Measurements from ENCODE around the gene TMC5. TPM values are rescaled to one million over a fixed set of nuclear protein-coding genes. Genes with fewer than 3 reads are reported as not detected.
A peak's percentile ranks its signal among the peaks of the same experiment; 100 is the strongest.

TMC5 gene
- polyA plus RNA-seq, 3 donors = not detected

GRCh38 chr16:19415461-19415860 is 2.2 kb upstream of the TMC5 start:
- Histone ChIP-seq H3K9ac (ENCODE audit: insufficient read depth, low read length, poor library complexity, severe bottlenecking) (no peak overlapping the region), H3K4me2 (replicated peaks; ENCODE audit: extremely low read depth, low read length, poor library complexity, severe bottlenecking) (no peak overlapping the region), H3K79me2 (ENCODE audit: insufficient read depth, low read length) (no peaks in the 10 kb centered on the region), H4K20me1 (ENCODE audit: insufficient read depth, low read length) (no peaks in the 10 kb centered on the region), H3K4me1 (ENCODE audit: control insufficient read depth in 1 of 2, insufficient read depth in 2 of 2, low read length in 2 of 2) (no peaks in the 10 kb centered on the region), H3K27ac (ENCODE audit: low read depth in 1 of 2, low read length in 2 of 2) (no peak overlapping the region), H3K4me3 (replicated peaks in 1 of 3; ENCODE audit: low read depth in 2 of 3, low read length in 3 of 3) (no peak overlapping the region), H3K27me3 (ENCODE audit: control insufficient read depth in 2 of 2, insufficient read depth in 2 of 2, low read length in 2 of 2) (peaks cover 13 to 32% of the 10 kb centered on the region in 2 donors), H2AFZ (ENCODE audit: insufficient read depth, low read depth, low read length, poor library complexity, severe bottlenecking) (no peak overlapping the region), H3K9me3 (replicated peaks in 1 of 2; ENCODE audit: control insufficient read depth in 1 of 2, insufficient read depth in 1 of 2, low read length in 2 of 2) (peaks cover 0 to 11% of the 10 kb centered on the region in 2 donors), H3K36me3 (replicated peaks in 1 of 2; ENCODE audit: control insufficient read depth in 1 of 2, insufficient read depth in 2 of 2, low read length in 2 of 2) (no peaks in the 10 kb centered on the region)
- H3K27ac Mint-ChIP-seq = peak overlapping the region in 1 of 7 donors; percentile 4
- no peaks in the 10 kb centered on the region for H3K36me3 Mint-ChIP-seq
- peaks cover 4% of the 10 kb centered on the region for H3K4me1 Mint-ChIP-seq
- H3K9me3 Mint-ChIP-seq = peaks cover 0 to 10% (median under 1%) of the 10 kb centered on the region in 7 donors
- H3K4me3 Mint-ChIP-seq = no peak overlapping the region
- 80% methylated on average over 4 of the region's 5 CpGs for WGBS (ENCODE audit: insufficient coverage)
- no peak for TF ChIP-seq CTCF (IDR thresholded peaks at IDR 0.05)
- peaks cover 26 to 41% (median 30%) of the 10 kb centered on the region in 3 donors for H3K27me3 Mint-ChIP-seq (ENCODE audit: low read depth in 3 of 3)
- DNase-seq = no peak
- intact Hi-C loops (cut with micrococcal nuclease) = no loop called here

GRCh38 chr16:19415918-19416317 is 1.8 kb upstream of the TMC5 start:
- no peak overlapping the region for H3K9ac ChIP-seq (ENCODE audit: insufficient read depth, low read length, poor library complexity, severe bottlenecking)
- Mint-ChIP-seq H3K9me3 (peaks cover 0 to 9% (median 2%) of the 10 kb centered on the region in 7 donors), H3K4me3 (no peak overlapping the region), H3K36me3 (no peaks in the 10 kb centered on the region), H3K27ac (no peak overlapping the region), H3K4me1 (peaks cover 3% of the 10 kb centered on the region), H3K27me3 (ENCODE audit: low read depth in 3 of 3) (peaks cover 26 to 37% (median 27%) of the 10 kb centered on the region in 3 donors)
- TF ChIP-seq CTCF (IDR thresholded peaks at IDR 0.05) = no peak
- H3K27me3 ChIP-seq (ENCODE audit: control insufficient read depth in 2 of 2, insufficient read depth in 2 of 2, low read length in 2 of 2) = peaks cover 9 to 27% of the 10 kb centered on the region in 2 donors
- no peaks in the 10 kb centered on the region for H3K4me1 ChIP-seq (ENCODE audit: control insufficient read depth in 1 of 2, insufficient read depth in 2 of 2, low read length in 2 of 2)
- H4K20me1 ChIP-seq (ENCODE audit: insufficient read depth, low read length) = no peaks in the 10 kb centered on the region
- WGBS (ENCODE audit: insufficient coverage) = no CpG with 5 or more reads among the region's 2 CpGs
- H2AFZ ChIP-seq (ENCODE audit: insufficient read depth, low read depth, low read length, poor library complexity, severe bottlenecking) = no peak overlapping the region
- H3K4me3 ChIP-seq (replicated peaks in 1 of 3; ENCODE audit: low read depth in 2 of 3, low read length in 3 of 3) = no peak overlapping the region
- intact Hi-C loops (cut with micrococcal nuclease) = no loop called here
- DNase-seq = no peak
- H3K79me2 ChIP-seq (ENCODE audit: insufficient read depth, low read length) = no peaks in the 10 kb centered on the region
- H3K9me3 ChIP-seq (replicated peaks in 1 of 2; ENCODE audit: control insufficient read depth in 1 of 2, insufficient read depth in 1 of 2, low read length in 2 of 2) = peaks cover 0 to 11% of the 10 kb centered on the region in 2 donors
- no peaks in the 10 kb centered on the region for H3K36me3 ChIP-seq (replicated peaks in 1 of 2; ENCODE audit: control insufficient read depth in 1 of 2, insufficient read depth in 2 of 2, low read length in 2 of 2)
- H3K27ac ChIP-seq (ENCODE audit: low read depth in 1 of 2, low read length in 2 of 2) = no peak overlapping the region
- no peak overlapping the region for H3K4me2 ChIP-seq (replicated peaks; ENCODE audit: extremely low read depth, low read length, poor library complexity, severe bottlenecking)

Measured in CD14-positive monocyte (primary cell).